Stimulated activated naive CD4-positive, alpha-beta T cell treated with Interleukin-2 at 50 U/mL for 16 hours (primary cell): Measurements from ENCODE around the gene NEIL1.
"Not testable (repeated sequence)": the region's sequence is repeated elsewhere in the genome, so short reads cannot be mapped to it uniquely, and the experiment has no call there.

Source experiments
- DNase-seq: peaks from one replicate; lab custom pipeline; 2025; lab: John Stamatoyannopoulos, UW

NEIL1 gene

GRCh38 chr15:75333654-75334419, 13.0 kb upstream of the NEIL1 start:
- not testable (repeated sequence) for DNase-seq

DNA sequence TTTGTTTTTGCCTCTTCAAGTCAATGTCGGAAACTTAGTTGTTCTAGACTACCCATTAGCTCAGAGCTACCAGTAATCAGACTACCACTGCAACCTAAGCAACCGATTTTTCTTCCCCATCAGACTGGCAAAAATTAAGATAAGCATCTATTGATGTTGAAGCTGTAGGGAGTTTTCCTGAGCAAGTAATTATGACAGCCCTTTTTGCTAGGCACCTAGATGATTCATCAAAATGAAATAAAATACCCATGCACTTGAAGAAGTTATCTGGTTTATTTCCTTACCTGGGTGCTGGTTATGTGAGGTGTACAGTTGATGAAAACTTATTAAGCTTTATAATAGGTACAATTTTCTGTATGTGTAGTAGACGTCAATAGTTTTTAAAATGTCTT, 11.5 kb upstream of the NEIL1 start:
- DNase-seq: no peak

DNA sequence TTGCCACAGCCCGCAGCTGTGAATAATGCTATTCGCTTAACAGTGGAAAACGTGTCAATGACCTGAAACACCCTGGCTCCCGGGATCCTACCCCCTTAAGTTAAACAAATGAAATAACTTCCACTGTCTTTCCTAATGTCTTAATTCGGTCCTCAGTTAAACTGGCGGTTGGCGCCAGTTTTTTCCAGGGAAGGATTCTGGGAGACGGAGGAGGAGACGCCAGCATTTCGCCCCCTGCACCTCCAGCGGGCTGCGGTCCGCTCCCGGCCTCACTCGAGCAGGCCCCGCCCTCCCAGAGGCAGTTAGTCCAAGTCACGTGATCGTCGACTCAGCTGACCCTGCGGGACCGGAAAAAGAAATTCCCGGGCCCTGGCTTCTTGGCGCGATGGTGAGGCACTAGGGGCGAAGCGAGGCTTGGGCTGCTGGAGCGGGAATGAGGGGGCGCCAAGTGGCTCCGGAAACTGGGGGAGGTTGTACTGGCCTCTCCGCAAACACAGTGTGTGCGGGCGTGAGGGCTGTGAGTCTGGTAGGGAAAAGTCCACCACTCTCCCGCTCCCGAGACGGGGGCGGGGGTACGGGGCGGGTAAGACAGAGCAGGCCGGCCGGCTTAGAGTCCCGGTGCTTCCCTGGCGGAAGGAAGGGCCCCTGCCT, 11.0 kb upstream of the NEIL1 start, which contains the start of gene COMMD4:
TSS of gene COMMD4 (plus strand) at position 359 of the 651 bp plus-strand sequence. CDS start at position 386, 27 bp downstream.
- DNase-seq: peak; percentile 81

- DNase-seq: no peak
Observed at GRCh38 chr15:75338661-75339240, 8.1 kb upstream of the NEIL1 start.

DNA sequence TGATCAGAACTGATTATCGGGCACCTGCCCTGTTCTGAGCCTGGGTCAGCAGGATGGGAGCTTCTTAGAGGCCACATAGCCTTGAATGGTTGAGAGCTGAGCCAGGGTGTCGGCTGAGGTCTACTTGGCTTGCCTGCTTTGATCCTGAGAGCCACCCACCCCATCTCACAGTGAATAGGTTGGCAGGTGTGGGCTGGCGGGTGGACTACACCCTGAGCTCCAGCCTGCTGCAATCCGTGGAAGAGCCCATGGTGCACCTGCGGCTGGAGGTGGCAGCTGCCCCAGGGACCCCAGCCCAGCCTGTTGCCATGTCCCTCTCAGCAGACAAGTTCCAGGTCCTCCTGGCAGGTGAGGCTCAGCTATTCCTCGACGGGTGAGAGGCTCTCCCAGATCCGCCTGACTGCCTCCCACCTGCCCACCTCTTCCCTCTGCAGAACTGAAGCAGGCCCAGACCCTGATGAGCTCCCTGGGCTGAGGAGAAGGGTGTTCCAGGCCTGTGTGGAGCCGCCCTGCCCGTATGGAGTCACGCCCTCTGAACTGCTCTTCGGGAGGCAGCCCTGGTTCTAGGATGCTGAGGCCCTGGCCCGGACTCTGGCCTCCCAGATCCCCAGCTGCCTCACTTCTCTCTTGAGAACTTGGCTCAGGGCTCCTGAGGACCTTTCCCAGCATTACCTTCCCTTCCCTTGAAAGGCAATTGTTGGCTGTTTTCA, 7.2 kb upstream of the NEIL1 start:
- no peak for DNase-seq

DNA sequence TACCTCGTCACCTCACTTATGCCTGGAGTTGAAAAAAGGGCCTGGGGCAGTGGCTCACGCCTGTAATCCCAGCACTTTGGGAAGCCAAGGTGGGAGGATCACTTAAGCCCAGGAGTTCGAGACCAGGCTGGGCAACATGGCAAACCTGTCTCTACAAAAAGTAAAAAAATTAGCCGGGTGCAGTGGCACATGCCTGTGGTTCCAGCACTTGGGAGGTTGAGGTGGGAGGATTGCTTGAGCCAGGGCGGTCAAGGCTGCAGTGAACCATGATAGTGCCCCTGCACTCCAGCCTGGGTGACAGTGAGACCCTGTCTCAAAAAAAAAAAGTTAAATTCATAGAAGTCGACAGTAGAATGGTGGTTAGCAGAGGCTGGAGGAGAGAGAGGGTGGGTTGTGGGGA, 4.6 kb upstream of the NEIL1 start:
- DNase-seq: no peak

- not testable (repeated sequence) for DNase-seq
Observed at GRCh38 chr15:75343953-75344352, 2.9 kb upstream of the NEIL1 start.

- DNase-seq: peak; percentile 43
Observed at GRCh38 chr15:75347222-75348033, 589 bp downstream of the NEIL1 start.

DNA sequence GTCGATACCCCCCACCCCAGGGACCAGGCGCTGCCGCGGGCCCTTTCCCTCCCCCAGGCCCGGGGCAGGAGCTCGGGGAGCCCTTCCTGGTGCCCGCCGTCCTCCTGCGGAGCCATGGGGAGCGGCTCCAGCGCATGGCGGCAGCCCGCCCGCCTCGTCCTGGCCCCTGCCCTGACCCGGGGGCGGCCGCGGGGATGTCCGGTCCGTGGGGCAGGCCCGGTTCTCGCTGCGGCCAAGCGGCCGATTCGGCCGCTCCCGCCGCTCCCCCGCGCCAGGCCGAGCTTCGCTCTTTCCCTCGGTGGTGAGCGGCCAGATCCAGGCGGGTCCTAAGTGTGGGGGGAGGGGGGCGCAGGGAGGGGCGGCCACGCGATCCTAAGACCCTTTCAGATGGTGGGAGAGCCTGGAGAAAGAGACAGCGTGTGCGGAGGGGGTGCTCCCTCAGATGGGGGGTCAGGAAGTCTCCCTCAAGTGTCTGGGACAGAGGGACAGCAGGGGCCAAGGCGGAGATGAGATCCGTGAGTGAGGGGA, 1.3 kb downstream of the NEIL1 start:
- DNase-seq: no peak

DNA sequence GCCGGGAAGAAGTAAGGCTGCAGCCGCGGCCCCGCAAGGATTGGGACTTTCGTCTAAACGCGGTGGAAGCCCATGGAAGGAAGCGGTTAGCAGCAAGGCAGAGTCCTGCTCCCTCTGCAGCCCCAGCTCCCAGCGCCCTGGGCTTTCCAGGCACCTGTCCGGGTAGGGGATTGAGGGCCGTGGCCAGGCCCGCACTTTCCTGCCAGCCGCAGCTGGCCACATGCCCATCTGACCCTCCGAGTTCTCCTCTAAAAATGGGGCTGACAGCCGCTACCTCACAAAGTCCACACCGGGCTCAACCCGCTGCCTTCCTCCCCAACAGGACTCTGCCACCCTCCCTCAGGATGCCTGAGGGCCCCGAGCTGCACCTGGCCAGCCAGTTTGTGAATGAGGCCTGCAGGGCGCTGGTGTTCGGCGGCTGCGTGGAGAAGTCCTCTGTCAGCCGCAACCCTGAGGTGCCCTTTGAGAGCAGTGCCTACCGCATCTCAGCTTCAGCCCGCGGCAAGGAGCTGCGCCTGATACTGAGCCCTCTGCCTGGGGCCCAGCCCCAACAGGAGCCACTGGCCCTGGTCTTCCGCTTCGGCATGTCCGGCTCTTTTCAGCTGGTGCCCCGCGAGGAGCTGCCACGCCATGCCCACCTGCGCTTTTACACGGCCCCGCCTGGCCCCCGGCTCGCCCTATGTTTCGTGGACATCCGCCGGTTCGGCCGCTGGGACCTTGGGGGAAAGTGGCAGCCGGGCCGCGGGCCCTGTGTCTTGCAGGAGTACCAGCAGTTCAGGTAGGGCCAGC, 1.9 kb downstream of the NEIL1 start:
- DNase-seq: no peak

DNA sequence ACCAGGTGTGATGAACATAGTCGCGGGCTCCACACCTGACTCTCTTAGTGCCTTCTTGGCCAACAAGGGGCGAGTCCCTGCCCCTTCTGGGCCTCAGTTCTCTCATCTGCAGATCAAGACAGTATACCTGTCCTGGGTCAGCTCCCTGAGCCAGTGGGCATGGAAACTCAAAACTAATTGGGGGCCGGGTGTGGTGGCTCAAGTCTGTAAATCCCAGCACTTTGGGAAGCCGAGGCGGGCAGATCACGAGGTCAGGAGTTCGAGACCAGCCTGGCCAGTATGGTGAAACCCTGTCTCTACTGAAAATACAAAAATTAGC, 2.5 kb downstream of the NEIL1 start:
- DNase-seq: not testable (repeated sequence)

- peak; percentile 38 for DNase-seq
Observed at GRCh38 chr15:75349851-75350588, 3.2 kb downstream of the NEIL1 start.

- DNase-seq: no peak
Observed at GRCh38 chr15:75350601-75351361, 3.9 kb downstream of the NEIL1 start.

GRCh38 chr15:75352186-75353080, 5.6 kb downstream of the NEIL1 start:
- no peak for DNase-seq

DNA sequence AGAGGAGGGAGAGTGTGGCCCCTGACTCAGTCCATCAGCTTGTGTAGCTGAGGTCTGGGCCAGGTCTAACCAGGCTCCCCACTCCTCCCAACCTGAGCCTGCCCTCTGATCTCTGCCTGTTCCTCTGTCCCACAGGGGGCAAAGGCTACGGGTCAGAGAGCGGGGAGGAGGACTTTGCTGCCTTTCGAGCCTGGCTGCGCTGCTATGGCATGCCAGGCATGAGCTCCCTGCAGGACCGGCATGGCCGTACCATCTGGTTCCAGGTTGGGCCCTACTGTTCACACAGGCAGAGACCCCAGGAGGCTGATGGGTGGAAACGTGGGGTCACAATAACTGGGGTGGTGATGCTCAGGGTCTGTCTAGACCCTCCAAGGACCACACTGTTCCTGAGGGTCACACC, 6.8 kb downstream of the NEIL1 start:
- no peak for DNase-seq

GRCh38 chr15:75354454-75354853, 7.6 kb downstream of the NEIL1 start:
- no peak for DNase-seq

DNA sequence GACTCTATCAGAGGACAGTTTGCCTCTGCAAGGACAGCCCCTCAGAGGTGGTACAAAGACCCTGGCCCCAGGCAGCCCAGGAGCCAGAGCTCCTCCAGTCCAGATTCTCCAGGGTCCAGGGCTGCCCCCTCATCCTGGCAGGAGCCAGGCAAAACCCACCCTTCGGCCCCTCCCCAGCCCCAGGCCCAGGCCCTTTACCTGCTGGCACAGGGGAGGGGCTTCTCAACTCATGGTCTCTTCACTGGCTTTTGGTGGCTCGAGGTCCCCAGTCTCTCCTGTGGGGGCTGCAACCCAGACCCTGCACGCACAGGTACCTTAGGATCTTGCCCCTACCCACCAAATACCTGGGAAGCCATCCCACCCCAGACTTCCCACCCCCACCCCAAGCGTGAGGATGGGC, 8.5 kb downstream of the NEIL1 start:
- no peak for DNase-seq

- no peak for DNase-seq
Observed at GRCh38 chr15:75356006-75356405, 9.2 kb downstream of the NEIL1 start.
